ENCODE measurements around the gene NSUN7. TPM values are rescaled to one million over a fixed set of nuclear protein-coding genes. Genes with fewer than 3 reads are reported as not detected.
A peak's percentile ranks its signal among the peaks of the same experiment; 100 is the strongest.
"Not testable (repeated sequence)": the region's sequence is repeated elsewhere in the genome, so short reads cannot be mapped to it uniquely, and the experiment has no call there.

NSUN7 gene
- total RNA-seq: 2.7 TPM

GRCh38 chr4:40749717-40750460, at the start of gene NSUN7:
Gene NSUN7, plus strand, starts transcription at chr4:40749955. Its CDS starts 739 bp downstream, at chr4:40750694.
- peak; percentile 31 for DNase-seq

DNA sequence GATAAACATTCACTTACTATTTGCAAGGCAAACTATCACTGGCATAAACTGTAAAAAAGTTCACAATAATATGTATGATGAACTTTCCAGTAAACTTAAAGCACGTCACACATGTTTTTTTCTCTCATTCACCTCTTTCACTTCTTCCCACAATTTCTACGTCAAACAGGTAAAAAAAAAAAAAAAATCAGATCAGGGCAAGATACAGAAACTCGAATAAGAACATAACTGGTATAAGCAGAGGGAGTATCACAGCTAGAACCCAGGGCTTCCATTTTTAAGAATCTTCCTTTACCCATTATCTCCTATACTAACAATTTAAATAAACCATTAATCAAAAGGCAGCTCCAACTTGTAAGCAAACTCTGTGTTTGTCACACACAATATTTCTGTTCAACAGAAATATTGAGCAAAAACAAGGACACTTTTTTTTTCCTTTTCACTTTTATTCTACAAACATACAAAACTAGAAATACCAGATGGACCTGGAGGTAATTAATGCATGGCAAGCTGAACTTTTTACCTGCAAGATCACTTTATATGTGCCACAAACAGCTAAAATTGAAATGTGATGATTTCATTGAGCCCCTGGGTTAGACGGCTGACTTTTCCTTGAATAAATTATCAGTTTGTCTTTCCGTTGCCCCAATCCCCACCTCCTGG, 47.5 kb upstream of the NSUN7 start:
- no peak for DNase-seq

GRCh38 chr4:40702800-40703151, 47.0 kb upstream of the NSUN7 start:
- DNase-seq: no peak

- no peak for DNase-seq
Measured at GRCh38 chr4:40704073-40704472, 45.7 kb upstream of the NSUN7 start.

DNA sequence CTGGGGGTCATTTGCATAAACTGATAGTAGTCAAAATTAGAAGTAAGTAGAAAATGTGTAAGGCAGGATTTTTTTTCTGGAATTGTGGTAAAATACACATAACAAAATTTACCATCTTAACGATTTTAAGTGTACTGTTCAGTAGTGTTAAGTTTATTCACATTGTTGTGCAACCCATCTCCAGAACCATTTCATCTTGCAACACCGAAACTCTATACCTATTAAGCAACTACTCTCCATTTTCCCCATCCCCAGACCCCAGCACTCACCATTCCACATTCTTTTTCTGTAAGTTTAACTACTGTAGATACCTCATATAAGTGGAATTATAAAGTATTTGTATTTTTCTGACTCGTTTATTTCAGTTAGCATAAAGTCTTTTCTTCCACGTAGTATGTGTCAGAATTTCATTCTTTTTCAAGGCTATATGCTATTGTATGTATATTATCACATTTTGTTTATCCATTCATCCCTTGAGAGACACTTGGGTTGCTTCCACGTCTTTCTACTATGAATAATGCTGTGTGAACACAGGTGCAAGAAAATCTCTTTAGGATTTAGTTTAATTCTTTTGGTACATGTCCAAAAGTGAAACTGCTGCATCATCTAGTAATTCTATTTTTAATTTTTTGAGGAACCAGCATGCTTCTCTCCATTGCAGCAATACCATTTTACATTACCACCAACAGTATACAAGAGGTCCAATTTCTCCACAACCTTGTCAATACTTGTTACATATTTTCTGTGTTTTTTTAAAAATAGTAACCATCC, 39.1 kb upstream of the NSUN7 start:
- DNase-seq: no peak

GRCh38 chr4:40713001-40713400, 36.8 kb upstream of the NSUN7 start:
- DNase-seq: not testable (repeated sequence)

GRCh38 chr4:40713798-40714197, 36.0 kb upstream of the NSUN7 start:
- DNase-seq: no peak

DNA sequence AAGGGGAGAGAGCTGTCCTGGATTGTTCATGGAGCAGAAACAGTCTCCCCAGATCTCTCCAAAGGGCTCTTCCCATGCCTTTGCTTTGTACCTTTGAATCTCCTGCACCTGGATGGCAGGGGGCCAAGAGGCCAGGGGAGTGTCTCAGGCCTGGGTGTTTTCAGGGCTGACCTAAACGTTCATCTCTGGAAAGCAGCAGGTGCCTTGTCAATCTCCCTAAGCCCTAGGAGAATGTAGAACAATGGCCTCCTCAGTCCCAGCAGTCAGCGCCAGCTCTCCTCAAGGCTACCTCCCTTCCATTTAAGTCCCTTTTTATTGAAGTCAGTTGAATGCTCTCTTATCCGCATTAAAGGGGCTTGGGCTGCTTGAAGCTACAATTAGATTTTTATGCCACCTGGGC, 31.2 kb upstream of the NSUN7 start:
- DNase-seq: no peak

DNA sequence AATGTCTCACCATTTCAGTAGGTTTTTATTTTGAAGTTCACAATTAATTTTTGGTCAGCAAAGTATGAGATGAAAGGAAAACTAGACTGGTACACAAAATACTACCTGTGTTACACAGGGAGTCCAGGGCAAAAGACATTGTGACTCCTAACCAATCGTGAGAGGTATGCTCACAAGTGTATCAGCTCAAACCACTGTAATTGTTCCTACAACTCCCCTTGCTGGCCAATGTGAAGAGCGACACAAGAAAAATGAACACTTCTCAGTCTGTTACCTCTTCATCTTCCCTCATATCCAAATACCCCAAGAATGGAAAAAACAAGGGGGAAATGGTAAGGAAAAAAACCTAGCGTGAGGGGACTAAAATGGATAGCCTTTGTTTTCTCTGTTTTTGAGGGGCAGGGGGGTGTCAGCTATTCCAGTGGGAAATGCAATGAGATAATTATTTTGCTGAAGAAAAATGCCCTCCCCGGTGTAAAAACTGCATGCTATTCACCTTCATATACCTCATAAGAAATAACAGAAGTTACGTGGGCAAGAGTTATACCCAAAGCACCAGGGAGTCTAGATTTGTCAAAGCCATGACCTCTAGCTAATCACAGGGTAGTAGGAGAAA, 30.6 kb upstream of the NSUN7 start:
- no peak for DNase-seq

GRCh38 chr4:40720351-40720750, 29.4 kb upstream of the NSUN7 start:
- no peak for DNase-seq

- no peak for DNase-seq
Measured at GRCh38 chr4:40720916-40721315, 28.8 kb upstream of the NSUN7 start.

GRCh38 chr4:40721730-40722171, 28.0 kb upstream of the NSUN7 start:
- no peak for DNase-seq

DNA sequence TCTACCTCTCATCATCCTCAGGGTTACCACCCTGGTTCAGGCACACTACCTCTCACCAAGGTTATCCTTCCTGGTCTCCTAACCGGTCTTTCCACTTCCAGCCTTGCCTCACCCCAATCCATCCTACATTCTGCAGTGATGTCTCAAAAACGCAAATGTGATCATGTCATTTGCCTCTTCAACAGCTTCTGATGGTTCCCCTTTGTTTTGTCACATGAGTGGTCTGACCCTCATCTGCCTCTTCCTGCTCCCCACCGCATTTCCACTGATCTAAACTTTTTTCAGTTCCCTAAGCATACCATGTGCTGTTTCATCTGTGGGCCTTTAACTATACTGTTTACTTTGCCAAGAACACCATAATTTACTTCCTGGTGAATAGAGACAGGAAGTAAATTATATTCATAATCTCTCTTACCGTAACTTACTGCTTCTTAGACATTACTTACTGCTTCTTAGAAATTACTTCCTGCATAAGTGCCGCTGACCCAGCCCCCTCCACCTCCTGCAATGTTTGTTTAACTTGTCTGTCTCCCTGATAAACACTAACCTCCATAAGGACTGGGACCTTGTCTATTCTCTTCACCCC, 27.1 kb upstream of the NSUN7 start:
- no peak for DNase-seq

DNA sequence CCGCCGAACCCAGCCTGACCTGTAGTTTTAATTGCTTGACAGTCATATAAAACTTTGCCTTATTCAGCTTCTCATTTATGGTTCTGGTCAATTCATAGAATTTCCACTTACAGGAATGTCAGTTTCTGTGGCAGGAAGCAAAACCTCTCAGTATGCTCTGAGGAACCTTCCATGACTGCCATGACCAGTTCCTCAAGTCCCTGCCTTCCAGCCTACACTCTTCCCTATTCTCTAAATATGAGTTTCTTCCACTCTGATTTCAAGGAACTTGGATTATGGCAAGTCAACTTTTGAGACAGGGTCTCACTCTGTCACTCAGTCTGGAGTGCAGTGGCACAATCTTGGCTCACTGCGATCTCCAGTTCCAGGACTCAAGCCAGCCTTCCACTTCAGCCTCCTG, 26.0 kb upstream of the NSUN7 start:
- DNase-seq: no peak

GRCh38 chr4:40728333-40728732, 21.4 kb upstream of the NSUN7 start:
- DNase-seq: no peak

DNA sequence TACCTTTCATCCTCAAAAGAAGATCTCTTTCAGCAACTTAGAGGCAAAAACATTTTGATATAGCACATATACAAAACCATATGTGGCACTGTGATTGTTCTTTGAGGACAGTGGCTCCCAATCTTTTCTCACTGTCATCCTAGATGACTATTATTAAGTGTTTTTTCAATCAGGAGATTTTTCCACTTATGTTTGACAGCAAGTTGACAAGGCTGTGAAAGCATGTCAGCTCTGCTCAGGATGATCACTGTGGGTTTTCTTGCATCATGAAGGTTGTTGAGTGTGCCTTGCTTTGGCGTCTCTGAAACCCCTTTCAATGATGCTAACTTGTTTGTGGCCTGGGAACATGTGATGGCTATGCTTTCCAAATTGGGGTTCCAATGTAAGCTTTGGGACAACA, 20.2 kb upstream of the NSUN7 start:
- DNase-seq: no peak

DNA sequence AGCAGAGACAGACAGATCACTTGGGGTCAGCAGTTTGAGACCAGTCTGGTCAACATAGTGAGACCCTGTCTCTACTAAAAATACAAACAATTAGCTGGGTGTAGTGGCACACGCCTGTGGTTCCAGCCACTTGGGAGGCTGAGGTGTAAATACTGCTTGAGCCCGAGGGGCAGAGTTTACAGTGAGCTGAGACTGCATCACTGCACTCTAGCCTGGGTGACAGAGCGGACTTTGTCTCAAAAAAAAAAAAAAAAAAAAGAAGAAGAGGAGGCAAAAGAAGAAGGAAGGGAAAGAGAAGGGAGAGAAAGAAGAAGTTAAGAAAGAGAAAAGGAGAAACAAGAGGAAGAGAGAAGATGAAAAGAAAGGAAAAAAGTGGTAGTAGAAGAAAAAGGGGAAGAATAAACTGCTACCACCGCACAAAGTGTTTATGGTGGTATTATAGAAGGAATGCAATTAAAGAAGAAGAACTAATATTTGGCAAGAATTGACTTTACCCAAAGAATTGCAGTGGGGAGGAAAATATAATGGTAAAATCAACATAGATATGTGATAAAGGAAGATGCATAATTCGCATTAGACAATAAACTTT, 19.6 kb upstream of the NSUN7 start:
- no peak for DNase-seq

DNA sequence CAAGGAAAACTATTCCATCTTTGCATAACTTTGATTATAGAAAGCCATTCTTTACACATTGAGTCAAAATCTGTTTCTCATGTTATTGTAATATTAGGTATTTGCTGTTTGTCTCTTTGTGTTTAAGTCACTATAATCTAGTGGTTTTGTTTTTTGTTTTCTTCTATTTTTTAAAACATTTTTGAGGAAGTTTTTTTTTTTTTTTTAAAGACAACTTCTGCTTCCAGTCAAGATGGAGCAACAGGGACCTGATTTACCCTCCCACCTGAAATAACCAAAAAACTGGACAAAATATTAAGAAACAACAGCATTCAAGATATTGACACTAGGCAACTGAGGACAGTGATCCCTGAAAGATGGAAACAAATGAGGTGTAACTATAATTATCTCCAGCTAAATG, 18.4 kb upstream of the NSUN7 start:
- no peak for DNase-seq

DNA sequence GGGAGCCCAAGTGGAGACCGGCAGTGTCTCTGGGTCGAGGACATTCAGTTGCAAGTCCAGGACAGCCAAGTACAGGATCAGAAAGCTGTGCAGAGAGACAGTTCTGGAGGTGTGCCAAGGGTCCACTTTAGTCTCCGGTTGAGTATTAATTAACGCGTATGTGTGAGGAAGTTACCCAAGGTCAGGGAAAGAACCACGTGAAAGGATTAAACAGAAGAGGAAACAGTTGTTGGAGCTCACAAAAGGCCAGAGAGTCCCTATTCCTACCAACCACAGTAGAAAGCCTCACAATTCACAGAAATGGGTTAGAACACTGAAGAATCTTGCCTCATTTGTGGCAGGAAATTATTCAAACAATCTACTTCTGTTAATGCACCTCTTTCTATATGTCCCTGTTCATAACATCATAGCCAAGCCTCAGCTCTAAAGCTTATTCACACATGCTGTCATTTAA, 17.9 kb upstream of the NSUN7 start:
- peak; percentile 27 for DNase-seq

DNA sequence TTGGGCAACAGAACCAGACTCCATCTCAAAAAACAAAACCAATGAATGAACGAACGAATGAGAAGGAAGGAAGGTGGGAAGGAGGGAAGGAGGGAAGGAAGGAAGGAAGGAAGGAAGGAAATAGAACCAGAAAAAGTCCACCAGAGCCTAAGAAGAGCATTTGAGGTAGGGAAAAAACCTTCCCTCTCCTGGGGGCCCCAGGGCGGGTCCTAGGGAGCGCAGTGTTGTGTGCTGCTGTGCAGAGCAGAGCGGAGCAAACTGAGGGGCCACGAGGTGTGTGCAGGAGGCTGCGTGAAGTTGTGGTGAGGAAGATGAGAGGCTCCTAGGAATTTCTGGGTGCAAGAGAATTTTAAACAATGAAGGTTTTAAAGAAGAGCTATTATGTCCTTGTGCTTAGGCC, 16.0 kb upstream of the NSUN7 start:
- no peak for DNase-seq

DNA sequence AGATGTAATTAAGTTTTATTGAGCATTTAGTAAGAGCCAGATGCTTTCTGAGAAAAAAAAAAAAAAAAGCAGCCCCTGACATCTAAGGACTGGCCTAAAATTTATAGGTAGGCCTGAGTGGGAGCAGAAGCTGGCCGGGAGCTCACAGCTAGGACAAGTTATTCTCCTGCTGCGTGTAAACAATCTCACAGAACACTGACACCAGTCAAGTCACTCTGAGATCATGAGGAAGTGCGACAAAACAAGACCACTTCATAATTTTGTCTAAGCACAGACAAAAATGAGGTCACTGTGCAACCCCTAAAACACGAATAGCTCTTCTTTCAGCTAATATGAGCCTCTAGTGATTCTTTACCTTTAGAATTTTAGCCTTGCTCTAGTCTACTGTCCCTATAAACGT, 15.3 kb upstream of the NSUN7 start:
- no peak for DNase-seq

DNA sequence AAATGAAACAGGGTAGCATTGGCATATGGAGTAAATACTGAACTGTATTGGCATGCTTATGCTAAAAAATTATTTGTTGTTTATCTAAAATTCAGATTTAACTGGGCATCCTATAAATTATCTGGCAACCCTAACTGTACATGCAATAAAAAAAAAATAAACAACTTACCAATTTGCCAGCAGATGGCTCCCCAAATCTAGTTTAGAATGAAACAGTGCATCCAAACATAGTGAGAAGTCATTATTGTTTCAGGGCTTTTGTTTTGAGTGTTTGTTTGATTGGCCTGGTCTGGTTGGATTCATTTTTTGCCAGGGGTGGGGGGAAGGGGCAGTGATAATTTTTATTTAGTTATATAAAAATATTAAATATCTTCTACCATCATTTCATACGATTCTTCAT, 12.8 kb upstream of the NSUN7 start:
- DNase-seq: peak; percentile 32
